Measurements from ENCODE around the gene TSC1. TPM values are rescaled to one million over a fixed set of nuclear protein-coding genes. Genes with fewer than 3 reads are reported as not detected.

Gene TSC1
- total and polyA plus RNA-seq, 2 donors from 2014 or later, result 13.1 to 45.4 TPM

- H3K27ac ChIP-seq (ENCODE audit: low read depth in 2 of 2, low read length in 2 of 2), result no peak overlapping the region
- H3K36me3 ChIP-seq (ENCODE audit: control insufficient read depth in 2 of 3, insufficient read depth in 3 of 3, low read length in 3 of 3), result no peaks in the 10 kb centered on the region
- H3K4me3 ChIP-seq (ENCODE audit: low read length in 3 of 3), result peak overlapping the region; percentile 79 to 93 (median 89)
- H3K27me3 ChIP-seq (ENCODE audit: control insufficient read depth, insufficient read depth, low read length), result no peaks in the 10 kb centered on the region
- DNase-seq, result peak in 1 of 5 donors; percentile 52
- no peak for FAIRE-seq
- no peak for TF ChIP-seq CTCF (IDR thresholded peaks at IDR 0.05; ENCODE audit: borderline replicate concordance, extremely low read depth, insufficient read depth)
- H3K9me3 ChIP-seq (ENCODE audit: control insufficient read depth in 2 of 3, insufficient read depth in 1 of 3, low read length in 3 of 3), result no peaks in the 10 kb centered on the region
- peak overlapping the region in 2 of 3 donors; percentile 57 to 92 for H3K9ac ChIP-seq (ENCODE audit: low read length in 3 of 3)
- intact Hi-C loops (cut with DNase I), result no loop called here
- H3K4me1 ChIP-seq (ENCODE audit: control insufficient read depth in 2 of 3, insufficient read depth in 2 of 3, low read depth in 1 of 3, low read length in 3 of 3), result peaks cover 0 to 9% (median 0%) of the 10 kb centered on the region in 3 donors
Measured at GRCh38 chr9:132877458-132877823, 67.0 kb downstream of the TSC1 start.

- no peak for TF ChIP-seq CTCF (IDR thresholded peaks at IDR 0.05; ENCODE audit: borderline replicate concordance, extremely low read depth, insufficient read depth)
- no peaks in the 10 kb centered on the region for H3K36me3 ChIP-seq (ENCODE audit: control insufficient read depth in 2 of 3, insufficient read depth in 3 of 3, low read length in 3 of 3)
- peaks cover 0 to 9% (median 0%) of the 10 kb centered on the region in 3 donors for H3K4me1 ChIP-seq (ENCODE audit: control insufficient read depth in 2 of 3, insufficient read depth in 2 of 3, low read depth in 1 of 3, low read length in 3 of 3)
- no peak overlapping the region for H3K27ac ChIP-seq (ENCODE audit: low read depth in 2 of 2, low read length in 2 of 2)
- H3K9ac ChIP-seq (ENCODE audit: low read length in 3 of 3), result no peak overlapping the region
- H3K4me3 ChIP-seq (ENCODE audit: low read length in 3 of 3), result peak overlapping the region in 1 of 3 donors; percentile 89
- H3K27me3 ChIP-seq (ENCODE audit: control insufficient read depth, insufficient read depth, low read length), result no peaks in the 10 kb centered on the region
- DNase-seq, result no peak
- H3K9me3 ChIP-seq (ENCODE audit: control insufficient read depth in 2 of 3, insufficient read depth in 1 of 3, low read length in 3 of 3), result no peaks in the 10 kb centered on the region
- no peak for FAIRE-seq
- intact Hi-C loops (cut with DNase I), result no loop called here
Measured at GRCh38 chr9:132876849-132877248, 67.6 kb downstream of the TSC1 start.

- FAIRE-seq, result no peak
- H3K27ac ChIP-seq (ENCODE audit: low read depth in 2 of 2, low read length in 2 of 2), result no peak overlapping the region
Measured at GRCh38 chr9:132875159-132875558, 69.3 kb downstream of the TSC1 start.

More at GRCh38 chr9:132875159-132875558, 69.3 kb downstream of the TSC1 start:
- H3K27me3 ChIP-seq (ENCODE audit: control insufficient read depth, insufficient read depth, low read length), result no peaks in the 10 kb centered on the region
- H3K9me3 ChIP-seq (ENCODE audit: control insufficient read depth in 2 of 3, insufficient read depth in 1 of 3, low read length in 3 of 3), result no peaks in the 10 kb centered on the region
- intact Hi-C loops (cut with DNase I), result no loop called here
- no peaks in the 10 kb centered on the region for H3K36me3 ChIP-seq (ENCODE audit: control insufficient read depth in 2 of 3, insufficient read depth in 3 of 3, low read length in 3 of 3)
- H3K4me3 ChIP-seq (ENCODE audit: low read length in 3 of 3), result no peak overlapping the region
- no peak overlapping the region for H3K9ac ChIP-seq (ENCODE audit: low read length in 3 of 3)
- DNase-seq, result no peak
- TF ChIP-seq CTCF (IDR thresholded peaks at IDR 0.05; ENCODE audit: borderline replicate concordance, extremely low read depth, insufficient read depth), result no peak
- H3K4me1 ChIP-seq (ENCODE audit: control insufficient read depth in 2 of 3, insufficient read depth in 2 of 3, low read depth in 1 of 3, low read length in 3 of 3), result peaks cover 0 to 9% (median 0%) of the 10 kb centered on the region in 3 donors
